ENCODE results near the gene STX8. TPM values are rescaled to one million over a fixed set of nuclear protein-coding genes. Genes with fewer than 3 reads are reported as not detected.

STX8 gene
- total RNA-seq, 1 experiment from 2014 or later = 38.8 TPM

DNA sequence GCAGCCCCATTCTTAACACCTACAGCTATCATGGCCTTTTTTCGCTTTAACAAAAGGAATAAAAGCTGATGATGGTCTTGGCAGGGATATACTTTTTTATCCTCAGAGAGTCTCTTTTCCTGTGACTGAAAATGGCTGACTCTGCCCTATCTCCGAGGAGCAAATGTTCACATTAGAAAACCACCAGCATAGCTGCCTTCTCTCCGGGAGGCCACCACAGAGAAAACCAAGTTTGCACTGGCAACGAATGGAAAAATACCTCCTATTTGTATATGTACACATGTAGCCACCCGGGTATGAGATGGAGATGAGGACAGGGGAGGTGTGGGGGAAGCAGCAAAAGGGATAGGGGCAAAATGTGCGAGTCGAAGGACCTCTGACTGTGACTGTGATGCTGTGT is 88.2 kb downstream of the STX8 start:
- H3K9me2 ChIP-seq (ENCODE audit: insufficient read depth) = no peaks in the 10 kb centered on the region
- intact Hi-C loops (cut with micrococcal nuclease) = no loop called here

More for the DNA sequence above, 88.2 kb downstream of the STX8 start:
- Histone ChIP-seq H2AFZ (ENCODE audit: low read depth, low read length, poor library complexity, severe bottlenecking) (no peak overlapping the region), H4K20me1 (ENCODE audit: insufficient read depth) (no peaks in the 10 kb centered on the region), H3K79me2 (ENCODE audit: insufficient read depth, low read length) (no peaks in the 10 kb centered on the region), H3K27ac (ENCODE audit: low read depth, low read length) (no peak overlapping the region), H3K9me3 (ENCODE audit: control insufficient read depth in 1 of 2, insufficient read depth in 1 of 2, low read depth in 1 of 2, low read length in 2 of 2) (no peaks in the 10 kb centered on the region), H3K4me2 (ENCODE audit: low read length) (no peak overlapping the region), H3K4me1 (ENCODE audit: control insufficient read depth in 1 of 2, insufficient read depth in 2 of 2, low read length in 2 of 2) (no peaks in the 10 kb centered on the region), H3K9ac (ENCODE audit: low read length) (no peak overlapping the region), H3K4me3 (replicated peaks in 1 of 2; ENCODE audit: low read depth in 1 of 2, low read length in 2 of 2) (no peak overlapping the region), H3K27me3 (ENCODE audit: insufficient read depth, low read length) (no peaks in the 10 kb centered on the region), H3K36me3 (ENCODE audit: control insufficient read depth in 1 of 2, insufficient read depth in 2 of 2, low read length in 2 of 2) (no peaks in the 10 kb centered on the region)
- DNase-seq (ENCODE audit: low read depth, low spot score) = no peak
- ChIA-PET POLR2A (no interaction called here), RAD21 (ENCODE audit: low non-redundant PET in 1 of 2, low total read pairs in 2 of 2, uncharacterized antibody in 2 of 2, unreplicated experiment in 2 of 2) (no interaction called here), CTCF (no interaction called here)
- ATAC-seq = no peak
- TF ChIP-seq ZFX (IDR thresholded peaks at IDR 0.05) = no peak
- TF ChIP-seq EZH2 (IDR thresholded peaks at IDR 0.05) = no peak
- TF ChIP-seq SRF (IDR thresholded peaks at IDR 0.05; ENCODE audit: low read depth) = no peak
- TF ChIP-seq REST (IDR thresholded peaks at IDR 0.05; ENCODE audit: low read depth) = no peak
- TF ChIP-seq EZH2phosphoT487 (IDR thresholded peaks at IDR 0.05; ENCODE audit: borderline replicate concordance) = no peak
- TF ChIP-seq RAD21 (IDR thresholded peaks at IDR 0.05; ENCODE audit: low read depth) = no peak
- no peak for TF ChIP-seq ATF3 (IDR thresholded peaks at IDR 0.05)
- no peak for TF ChIP-seq ZNF274 (IDR thresholded peaks at IDR 0.05; ENCODE audit: low read depth, low read length)
- TF ChIP-seq, protein P1, sequence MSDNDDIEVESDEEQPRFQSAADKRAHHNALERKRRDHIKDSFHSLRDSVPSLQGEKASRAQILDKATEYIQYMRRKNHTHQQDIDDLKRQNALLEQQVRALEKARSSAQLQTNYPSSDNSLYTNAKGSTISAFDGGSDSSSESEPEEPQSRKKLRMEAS (IDR thresholded peaks at IDR 0.05) = no peak
- TF ChIP-seq SP1 (IDR thresholded peaks at IDR 0.05; ENCODE audit: low read depth) = no peak
- TF ChIP-seq JUND (IDR thresholded peaks at IDR 0.05) = no peak
- TF ChIP-seq POLR2A (IDR thresholded peaks at IDR 0.05; ENCODE audit: borderline replicate concordance, extremely low read depth, insufficient read depth, insufficient read length) = no peak
- no peak for TF ChIP-seq FOSL1 (IDR thresholded peaks at IDR 0.05; ENCODE audit: low read depth)
- no peak for TF ChIP-seq CBX3 (IDR thresholded peaks at IDR 0.05; ENCODE audit: low read depth)
- TF ChIP-seq CEBPB (IDR thresholded peaks at IDR 0.05; ENCODE audit: low read depth) = no peak
- TF ChIP-seq, protein P2, sequence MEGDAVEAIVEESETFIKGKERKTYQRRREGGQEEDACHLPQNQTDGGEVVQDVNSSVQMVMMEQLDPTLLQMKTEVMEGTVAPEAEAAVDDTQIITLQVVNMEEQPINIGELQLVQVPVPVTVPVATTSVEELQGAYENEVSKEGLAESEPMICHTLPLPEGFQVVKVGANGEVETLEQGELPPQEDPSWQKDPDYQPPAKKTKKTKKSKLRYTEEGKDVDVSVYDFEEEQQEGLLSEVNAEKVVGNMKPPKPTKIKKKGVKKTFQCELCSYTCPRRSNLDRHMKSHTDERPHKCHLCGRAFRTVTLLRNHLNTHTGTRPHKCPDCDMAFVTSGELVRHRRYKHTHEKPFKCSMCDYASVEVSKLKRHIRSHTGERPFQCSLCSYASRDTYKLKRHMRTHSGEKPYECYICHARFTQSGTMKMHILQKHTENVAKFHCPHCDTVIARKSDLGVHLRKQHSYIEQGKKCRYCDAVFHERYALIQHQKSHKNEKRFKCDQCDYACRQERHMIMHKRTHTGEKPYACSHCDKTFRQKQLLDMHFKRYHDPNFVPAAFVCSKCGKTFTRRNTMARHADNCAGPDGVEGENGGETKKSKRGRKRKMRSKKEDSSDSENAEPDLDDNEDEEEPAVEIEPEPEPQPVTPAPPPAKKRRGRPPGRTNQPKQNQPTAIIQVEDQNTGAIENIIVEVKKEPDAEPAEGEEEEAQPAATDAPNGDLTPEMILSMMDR (IDR thresholded peaks at IDR 0.05 in 2 of 3, conservative IDR thresholded peaks at IDR 0.05 in 1 of 3; ENCODE audit: borderline replicate concordance in 1 of 3, insufficient read depth in 1 of 3, low read depth in 2 of 3, low read length in 2 of 3) = no peak
- TF ChIP-seq TCF7L2 (IDR thresholded peaks at IDR 0.05; ENCODE audit: borderline replicate concordance, extremely low read depth, insufficient read depth, insufficient read length) = no peak
- TF ChIP-seq YY1 (IDR thresholded peaks at IDR 0.05; ENCODE audit: extremely low read depth, insufficient replicate concordance, low read depth, low read length) = no peak
- no peak for TF ChIP-seq ZBTB33 (IDR thresholded peaks at IDR 0.05; ENCODE audit: extremely low read depth, insufficient replicate concordance, low read length)
- no TSS peak for BruUV-seq (replicated peaks)
